Occipital lobe (tissue), 2 donors: ENCODE results near the gene LIPC. TPM values are rescaled to one million over a fixed set of nuclear protein-coding genes. Genes with fewer than 3 reads are reported as not detected.

Experiments
- DNase-seq: peaks from one replicate; lab custom pipeline; 2025; lab: John Stamatoyannopoulos, UW
- total RNA-seq: library from RNA; depleted of rRNA; stranded (reverse); fragments of >200 nt; gene quantifications from one replicate; pipeline ENCODE4 v1.2.3, GENCODE V29; 2014

The LIPC gene
- total RNA-seq, 1 donor from 2014 or later = 0.16 TPM

DNA sequence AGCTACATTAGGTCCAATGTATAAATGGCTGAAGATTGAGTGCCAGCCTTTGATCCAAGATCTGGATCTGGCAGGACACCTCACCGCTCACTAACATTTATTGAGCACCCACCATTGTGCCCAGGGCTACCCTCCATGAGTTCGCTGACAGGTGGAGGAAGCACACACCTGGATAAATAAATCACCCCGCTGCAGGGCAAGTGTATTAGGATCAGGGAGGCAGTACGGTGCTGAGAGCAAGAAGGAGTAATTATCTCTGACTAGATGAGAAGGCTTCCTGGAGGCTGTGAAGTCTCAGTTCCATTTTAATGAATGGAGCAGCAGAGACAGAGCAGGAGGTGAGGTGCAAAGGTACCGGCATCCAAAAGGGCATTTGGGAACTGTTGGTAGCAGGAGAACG, 104.1 kb downstream of the LIPC start:
- DNase-seq = no peak

- DNase-seq = no peak
Observed at GRCh38 chr15:58536414-58536813, 104.6 kb downstream of the LIPC start.

GRCh38 chr15:58537033-58537432, 105.2 kb downstream of the LIPC start:
- no peak for DNase-seq

DNA sequence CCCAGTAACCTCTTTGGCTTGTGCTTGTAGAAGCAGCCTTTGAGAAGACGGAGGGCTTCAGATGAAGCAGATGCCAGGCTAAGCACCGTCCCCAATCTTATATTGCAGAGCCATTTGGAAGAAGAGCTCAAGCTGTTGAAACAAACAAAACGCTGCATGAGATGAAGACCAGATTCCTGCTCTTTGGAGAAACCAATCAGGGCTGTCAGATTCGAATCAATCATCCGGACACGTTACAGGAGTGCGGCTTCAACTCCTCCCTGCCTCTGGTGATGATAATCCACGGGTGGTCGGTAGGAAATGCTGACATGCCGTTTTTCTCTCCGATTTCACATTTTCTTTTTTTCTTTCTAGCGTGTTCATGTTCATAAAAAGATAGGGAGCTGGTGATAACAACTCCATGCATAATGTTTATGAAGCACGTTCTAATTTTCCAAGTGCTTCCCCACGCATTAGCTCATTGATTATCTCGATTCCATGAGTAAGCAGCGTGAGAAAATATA, 106.5 kb downstream of the LIPC start:
- DNase-seq = no peak

- DNase-seq = no peak
Observed at GRCh38 chr15:58538901-58539300, 107.1 kb downstream of the LIPC start.

GRCh38 chr15:58539548-58539947, 107.8 kb downstream of the LIPC start:
- DNase-seq = no peak

DNA sequence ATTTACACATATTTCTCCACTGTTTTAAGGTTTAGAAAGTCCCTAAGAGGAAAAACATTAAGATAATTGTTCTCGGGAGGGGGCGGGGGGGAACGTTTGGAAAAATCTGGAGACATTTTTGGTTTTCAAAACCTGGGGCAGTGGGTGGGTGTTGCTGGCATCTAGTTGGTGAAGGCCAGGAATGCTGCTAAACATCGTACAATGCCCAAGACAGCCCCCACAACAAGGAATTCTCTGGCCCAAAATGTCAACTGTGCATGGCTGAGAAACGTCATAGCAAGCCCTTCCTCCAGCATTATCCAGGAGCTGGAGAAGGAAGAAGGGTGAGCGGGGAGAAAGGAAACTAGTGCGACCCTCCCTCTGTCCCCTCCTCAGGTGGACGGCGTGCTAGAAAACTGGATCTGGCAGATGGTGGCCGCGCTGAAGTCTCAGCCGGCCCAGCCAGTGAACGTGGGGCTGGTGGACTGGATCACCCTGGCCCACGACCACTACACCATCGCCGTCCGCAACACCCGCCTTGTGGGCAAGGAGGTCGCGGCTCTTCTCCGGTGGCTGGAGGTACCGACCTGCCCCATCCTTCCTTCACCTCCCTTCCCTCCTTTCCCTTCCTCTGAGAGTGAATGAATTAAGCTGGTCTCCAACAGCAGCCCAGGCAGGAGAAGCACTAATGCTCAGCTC, 109.8 kb downstream of the LIPC start:
- DNase-seq = no peak

DNA sequence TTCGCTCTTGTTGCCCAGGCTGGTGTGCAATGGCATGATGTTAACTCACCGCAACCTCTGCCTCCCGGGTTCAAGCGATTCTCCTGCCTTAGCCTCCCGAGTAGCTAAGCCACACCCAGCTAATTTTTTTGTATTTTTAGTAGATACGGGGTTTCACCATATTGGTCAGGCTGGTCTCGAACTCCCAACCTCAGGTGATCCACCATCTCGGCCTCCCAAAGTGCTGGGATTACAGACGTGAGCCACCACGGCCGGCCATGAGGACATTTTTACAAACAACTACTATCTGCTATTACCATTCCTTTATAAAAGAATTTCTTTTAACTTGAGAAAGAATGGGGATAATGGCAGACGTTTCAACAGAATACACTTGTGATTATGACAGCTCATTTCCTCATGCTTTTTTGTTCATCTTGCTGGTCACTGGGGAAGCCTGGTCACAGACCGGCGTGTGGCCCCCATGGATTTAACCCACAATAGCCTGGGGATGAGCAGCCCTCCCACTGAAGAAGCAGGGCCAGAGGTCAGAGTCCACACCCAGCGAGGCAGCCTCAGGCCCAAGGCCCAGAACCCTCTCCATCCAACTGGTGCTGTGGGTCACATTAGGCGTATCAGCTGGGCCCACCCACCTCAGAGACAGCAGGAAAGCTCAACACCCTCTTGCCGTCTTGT, 112.0 kb downstream of the LIPC start:
- no peak for DNase-seq

DNA sequence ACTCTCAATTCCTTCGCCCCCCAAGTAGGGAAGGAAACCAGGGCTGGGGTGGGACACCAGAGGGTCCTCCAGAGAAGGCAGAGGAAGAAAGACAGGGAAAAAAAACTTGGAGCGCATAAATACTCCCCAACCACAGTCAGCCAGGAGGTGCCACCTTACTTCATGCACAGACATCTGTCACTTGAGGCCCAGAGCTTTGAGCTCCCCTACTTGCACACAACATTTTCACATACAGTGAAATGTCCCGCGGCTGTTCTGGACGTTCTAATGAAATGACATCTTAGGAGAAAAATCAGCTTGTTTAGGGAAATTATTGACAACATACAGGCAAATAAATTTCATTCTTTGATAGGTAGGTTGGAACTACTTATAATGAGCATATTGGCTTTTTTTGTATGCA, 113.0 kb downstream of the LIPC start:
- no peak for DNase-seq

GRCh38 chr15:58545307-58546065, 113.7 kb downstream of the LIPC start:
- DNase-seq = no peak

- DNase-seq = no peak
Observed at GRCh38 chr15:58546066-58546591, 114.3 kb downstream of the LIPC start.

DNA sequence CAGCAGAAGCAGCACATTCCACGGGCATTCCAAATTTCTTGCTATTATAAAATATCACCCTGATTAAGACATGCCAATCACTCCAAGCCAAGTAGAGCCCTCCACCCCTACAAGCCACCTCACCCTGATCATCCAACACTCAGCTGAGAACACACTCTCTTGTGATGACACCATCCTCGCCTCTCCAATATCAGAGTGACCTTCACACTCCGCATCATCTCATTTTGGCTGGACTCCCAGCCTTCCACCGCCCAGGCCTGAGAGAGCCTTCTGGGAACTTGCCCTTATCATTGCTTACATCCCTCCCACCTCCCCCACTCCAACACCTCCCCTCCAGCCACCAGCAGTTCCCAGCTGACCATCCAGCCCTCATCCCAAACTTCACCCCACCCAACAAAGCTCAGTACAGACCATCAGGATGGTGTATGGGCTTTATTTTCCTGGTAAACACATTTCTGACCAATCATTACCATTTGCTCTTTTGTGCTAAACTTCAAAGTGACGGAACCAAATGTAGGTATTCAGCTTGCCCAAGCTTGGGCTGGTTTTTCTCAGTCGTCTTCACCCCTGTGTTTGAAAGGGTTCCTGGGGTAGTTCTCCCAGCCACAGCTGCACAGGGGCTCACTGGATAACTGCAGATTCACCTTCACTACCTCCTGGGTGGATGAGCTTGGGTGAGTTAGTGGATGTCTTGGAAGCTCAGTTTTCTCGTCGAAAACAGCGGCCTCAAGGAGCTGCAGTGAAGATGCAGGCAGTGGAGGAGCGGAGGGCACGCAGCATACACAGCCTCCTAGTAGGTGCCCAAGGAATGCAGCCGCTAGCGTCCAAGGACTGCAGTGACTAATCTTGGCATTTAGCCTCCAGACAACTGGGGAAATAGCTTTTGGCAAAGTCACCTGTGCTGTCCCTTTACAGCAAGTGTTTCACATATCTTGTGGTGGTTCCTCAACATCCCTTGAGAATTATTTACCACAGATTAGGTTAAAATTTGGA, 115.1 kb downstream of the LIPC start:
- DNase-seq = no peak

DNA sequence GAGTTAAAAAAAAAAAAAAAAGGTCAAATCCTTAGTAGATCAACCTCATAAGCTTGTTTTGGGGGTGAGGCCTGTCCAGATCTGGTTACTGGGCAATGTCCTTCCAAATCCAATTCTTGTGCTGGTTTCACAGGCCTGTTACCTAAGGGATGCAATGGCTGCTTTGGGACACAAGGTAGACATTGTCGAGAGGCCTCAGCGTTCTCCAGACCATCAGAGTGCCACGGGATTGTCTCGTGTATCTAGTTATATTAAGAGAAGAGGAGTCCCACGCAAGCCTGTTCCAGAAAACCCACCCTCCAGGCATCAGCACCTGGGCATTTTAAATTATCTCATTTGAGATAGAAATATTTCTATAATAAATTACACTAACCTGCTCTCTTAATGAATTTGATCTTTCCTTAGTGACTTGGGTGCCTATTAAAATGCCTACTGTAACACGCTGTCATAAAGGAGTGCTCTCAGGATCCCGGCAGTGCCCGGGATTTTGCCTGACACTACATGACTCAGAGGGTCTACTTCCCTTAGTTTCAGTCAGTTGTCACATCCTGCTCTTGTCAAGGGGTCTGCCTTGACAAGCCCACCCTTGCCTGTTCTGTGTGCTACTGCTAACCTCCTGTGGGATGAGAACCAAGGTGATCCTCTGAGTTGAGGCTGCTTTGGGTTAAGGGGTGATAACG, 116.0 kb downstream of the LIPC start:
- DNase-seq = no peak

GRCh38 chr15:58548308-58549012, 116.7 kb downstream of the LIPC start:
- no peak for DNase-seq

DNA sequence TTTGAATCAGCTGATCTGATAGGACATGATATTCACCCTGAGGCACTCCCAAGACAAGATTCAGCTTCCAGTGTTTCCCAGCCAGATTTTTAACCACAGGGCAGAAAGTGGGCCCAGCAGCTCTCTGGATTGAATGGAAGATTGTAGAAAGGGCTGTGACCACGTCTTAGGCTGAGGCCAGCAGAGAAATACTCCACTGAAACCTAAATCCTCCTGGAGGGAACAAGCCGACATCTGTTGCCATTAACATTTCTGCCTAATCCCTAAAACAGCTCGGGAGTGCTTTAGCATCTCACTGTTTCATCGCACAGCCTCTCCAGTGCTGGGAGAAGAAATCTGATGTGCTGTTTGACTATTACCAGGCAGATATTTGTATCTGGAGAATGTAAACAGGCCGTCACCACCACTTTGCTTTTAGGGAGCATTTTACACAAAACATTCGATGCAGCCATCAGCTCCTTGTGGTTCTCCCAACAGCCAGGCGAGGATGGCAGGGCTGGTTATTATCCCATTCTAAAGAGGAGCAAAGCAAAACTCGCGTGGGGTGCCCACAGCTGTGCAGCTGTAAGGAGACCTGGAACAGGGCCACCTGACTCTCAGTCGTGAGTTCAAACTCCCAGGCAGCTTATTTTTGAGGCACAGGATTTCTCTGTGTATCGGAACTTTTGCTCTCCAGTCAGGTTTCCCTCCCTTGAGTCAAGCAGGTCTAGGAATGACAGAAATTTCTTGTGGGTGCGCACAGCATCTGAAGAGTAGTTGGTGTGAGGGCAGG, 117.4 kb downstream of the LIPC start:
- no peak for DNase-seq

DNA sequence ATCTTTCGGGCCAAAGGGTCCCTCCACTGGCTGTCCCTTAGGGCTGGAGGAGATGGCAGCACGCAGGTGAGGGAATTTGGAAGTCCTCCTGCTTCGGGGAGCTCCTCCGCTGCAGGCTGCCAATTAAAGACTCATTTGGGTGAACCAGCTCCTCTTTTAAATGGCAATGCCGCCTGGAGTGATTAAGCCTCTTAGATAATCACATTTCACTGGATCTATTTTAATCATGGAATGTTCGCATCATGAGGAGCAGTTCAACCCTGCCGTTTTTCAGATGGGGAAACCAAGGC, 117.9 kb downstream of the LIPC start:
- no peak for DNase-seq

GRCh38 chr15:58551084-58551763, 119.4 kb downstream of the LIPC start:
- DNase-seq = no peak

DNA sequence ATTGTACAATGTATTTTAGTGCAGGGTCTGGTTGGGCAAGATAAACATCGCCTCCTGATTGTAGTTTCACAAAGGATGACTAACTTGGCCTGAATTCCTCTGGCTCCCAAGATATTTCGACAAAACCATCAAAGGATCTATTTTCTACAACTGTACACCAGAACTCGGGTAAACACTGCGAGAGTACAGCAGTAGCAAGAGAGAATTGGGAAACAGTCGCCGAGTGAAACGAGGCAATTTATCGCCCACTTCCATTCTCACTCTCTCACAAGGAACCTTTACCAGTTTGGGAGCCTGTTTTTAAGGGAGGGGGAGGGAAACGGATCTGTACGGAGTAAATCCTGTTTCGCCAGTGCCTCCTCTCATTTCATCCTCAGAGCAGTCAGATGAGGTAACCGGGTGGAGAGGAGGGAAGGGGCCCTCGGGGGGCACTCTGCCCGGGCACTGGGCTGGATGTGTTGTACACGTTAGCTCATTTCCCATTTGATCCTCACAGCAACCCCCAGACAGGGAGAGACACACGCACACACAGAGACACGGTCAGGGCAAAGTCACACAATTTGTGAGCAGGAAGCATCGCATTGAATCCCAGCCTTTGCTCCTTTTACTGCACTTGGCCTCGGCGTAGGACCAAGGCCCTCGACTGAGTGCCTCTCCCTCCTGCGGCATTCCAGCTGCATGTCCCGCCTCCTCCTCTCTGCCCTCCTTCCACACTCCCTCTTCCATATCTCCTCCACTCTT, 120.1 kb downstream of the LIPC start:
- DNase-seq = peak; percentile 35
